Measurements from ENCODE around the gene CELSR2.
"Not testable (repeated sequence)": the region's sequence is repeated elsewhere in the genome, so short reads cannot be mapped to it uniquely, and the experiment has no call there.

Gene CELSR2

GRCh38 chr1:109280862-109281261 is 31.5 kb downstream of the CELSR2 start:
- Mint-ChIP-seq H3K27me3 (peaks cover 5% of the 10 kb centered on the region in 2 donors), H3K4me3 (no peak overlapping the region), H3K36me3 (no peaks in the 10 kb centered on the region), H3K4me1 (peaks cover 4 to 30% of the 10 kb centered on the region in 2 donors), H3K9me3 (no peaks in the 10 kb centered on the region), H3K27ac (no peak overlapping the region)
- ATAC-seq (replicated peaks) = no peak
- DNase-seq = no peak

- Mint-ChIP-seq H3K27ac (no peak overlapping the region), H3K4me1 (peaks cover 4 to 30% of the 10 kb centered on the region in 2 donors)
These were observed 32.5 kb downstream of the CELSR2 start for GRCh38 chr1:109281680-109282496.

GRCh38 chr1:109282497-109282951 is 33.2 kb downstream of the CELSR2 start:
- peak overlapping the region; percentile 84 to 98 for H3K4me3 Mint-ChIP-seq
- ATAC-seq (replicated peaks) (no peak), DNase-seq (no peak)
- peaks cover 4 to 5% of the 10 kb centered on the region in 2 donors for H3K27me3 Mint-ChIP-seq
- H3K9me3 Mint-ChIP-seq = no peaks in the 10 kb centered on the region
- H3K4me1 Mint-ChIP-seq = peaks cover 3 to 25% of the 10 kb centered on the region in 2 donors
- no peak overlapping the region for H3K27ac Mint-ChIP-seq
- no peaks in the 10 kb centered on the region for H3K36me3 Mint-ChIP-seq

More at GRCh38 chr1:109281680-109282496, 32.5 kb downstream of the CELSR2 start:
- ATAC-seq (replicated peaks) (no peak), DNase-seq (no peak)
- Mint-ChIP-seq H3K4me3 (peak overlapping the region; percentile 84 to 98), H3K9me3 (no peaks in the 10 kb centered on the region), H3K27me3 (peaks cover 4 to 5% of the 10 kb centered on the region in 2 donors), H3K36me3 (no peaks in the 10 kb centered on the region)

- peak; percentile 95 to 97 for ATAC-seq (replicated peaks)
- Mint-ChIP-seq H3K9me3 (no peaks in the 10 kb centered on the region), H3K36me3 (no peaks in the 10 kb centered on the region), H3K4me1 (peaks cover 3 to 25% of the 10 kb centered on the region in 2 donors), H3K27me3 (peaks cover 4 to 5% of the 10 kb centered on the region in 2 donors), H3K4me3 (peak within 1 kb of the TSS; percentile 84 to 98), H3K27ac (peak within 1 kb of the TSS; percentile 93)
- peak; percentile 81 for DNase-seq
These were observed 33.8 kb downstream of the CELSR2 start, which contains the start of gene PSRC1 for GRCh38 chr1:109282952-109283747. TSS of gene PSRC1 (minus strand) at chr1:109283145.

- Mint-ChIP-seq H3K27ac (no peak overlapping the region), H3K4me1 (peaks cover 3 to 25% of the 10 kb centered on the region in 2 donors), H3K27me3 (peaks cover 4 to 5% of the 10 kb centered on the region in 2 donors), H3K4me3 (peak overlapping the region; percentile 84 to 98), H3K9me3 (no peaks in the 10 kb centered on the region), H3K36me3 (no peaks in the 10 kb centered on the region)
- DNase-seq (no peak), ATAC-seq (replicated peaks) (no peak)
These were observed 34.6 kb downstream of the CELSR2 start for GRCh38 chr1:109283748-109284600.

GRCh38 chr1:109286762-109287161 is 37.4 kb downstream of the CELSR2 start:
- H3K27me3 Mint-ChIP-seq; DNase-seq; H3K4me3 Mint-ChIP-seq; H3K27ac Mint-ChIP-seq; H3K36me3 Mint-ChIP-seq; H3K9me3 Mint-ChIP-seq; ATAC-seq (replicated peaks): not testable (repeated sequence)
- H3K4me1 Mint-ChIP-seq = peaks cover 6 to 26% of the 10 kb centered on the region in 2 donors

- no peak overlapping the region for H3K4me3 Mint-ChIP-seq
- H3K27ac Mint-ChIP-seq = no peak overlapping the region
- no peaks in the 10 kb centered on the region for H3K9me3 Mint-ChIP-seq
- ATAC-seq (replicated peaks) (no peak), DNase-seq (no peak)
- peaks cover 13 to 21% of the 10 kb centered on the region in 2 donors for H3K4me1 Mint-ChIP-seq
- H3K27me3 Mint-ChIP-seq = no peaks in the 10 kb centered on the region
- H3K36me3 Mint-ChIP-seq = no peaks in the 10 kb centered on the region
These were observed 40.8 kb downstream of the CELSR2 start for GRCh38 chr1:109290137-109290536.

GRCh38 chr1:109290998-109291397 is 41.7 kb downstream of the CELSR2 start:
- ATAC-seq (replicated peaks) (peak; percentile 68 to 69), DNase-seq (no peak)
- no peaks in the 10 kb centered on the region for H3K9me3 Mint-ChIP-seq
- H3K27ac Mint-ChIP-seq = no peak overlapping the region
- H3K4me3 Mint-ChIP-seq = no peak overlapping the region
- no peaks in the 10 kb centered on the region for H3K27me3 Mint-ChIP-seq
- no peaks in the 10 kb centered on the region for H3K36me3 Mint-ChIP-seq
- H3K4me1 Mint-ChIP-seq = peaks cover 18 to 29% of the 10 kb centered on the region in 2 donors

GRCh38 chr1:109292364-109292763 is 43.0 kb downstream of the CELSR2 start:
- no peaks in the 10 kb centered on the region for H3K27me3 Mint-ChIP-seq
- ATAC-seq (replicated peaks) (no peak), DNase-seq (no peak)
- no peaks in the 10 kb centered on the region for H3K9me3 Mint-ChIP-seq
- peaks cover 20 to 29% of the 10 kb centered on the region in 2 donors for H3K4me1 Mint-ChIP-seq
- no peak overlapping the region for H3K4me3 Mint-ChIP-seq
- H3K36me3 Mint-ChIP-seq = no peaks in the 10 kb centered on the region
- H3K27ac Mint-ChIP-seq = no peak overlapping the region

GRCh38 chr1:109293026-109293425 is 43.7 kb downstream of the CELSR2 start:
- H3K4me3 Mint-ChIP-seq = no peak overlapping the region
- H3K9me3 Mint-ChIP-seq = no peaks in the 10 kb centered on the region
- H3K4me1 Mint-ChIP-seq = peaks cover 20 to 29% of the 10 kb centered on the region in 2 donors
- no peak for DNase-seq
- H3K27me3 Mint-ChIP-seq = peaks cover 0 to 2% of the 10 kb centered on the region in 2 donors
- no peaks in the 10 kb centered on the region for H3K36me3 Mint-ChIP-seq
- H3K27ac Mint-ChIP-seq = no peak overlapping the region
- no peak for ATAC-seq (replicated peaks)

- Mint-ChIP-seq H3K36me3 (peaks cover 0 to 2% of the 10 kb centered on the region in 2 donors), H3K27ac (no peak overlapping the region), H3K4me3 (no peak overlapping the region), H3K9me3 (no peaks in the 10 kb centered on the region), H3K27me3 (peaks cover 10 to 16% of the 10 kb centered on the region in 2 donors), H3K4me1 (peaks cover 22 to 34% of the 10 kb centered on the region in 2 donors)
- peak; percentile 63 to 75 for ATAC-seq (replicated peaks)
- DNase-seq = no peak
These were observed 45.1 kb downstream of the CELSR2 start for GRCh38 chr1:109294481-109294880.

- DNase-seq (no peak), ATAC-seq (replicated peaks) (no peak)
- peaks cover 26 to 39% of the 10 kb centered on the region in 2 donors for H3K4me1 Mint-ChIP-seq
- no peaks in the 10 kb centered on the region for H3K9me3 Mint-ChIP-seq
- peaks cover 20 to 21% of the 10 kb centered on the region in 2 donors for H3K27me3 Mint-ChIP-seq
- peaks cover 0 to 2% of the 10 kb centered on the region in 2 donors for H3K36me3 Mint-ChIP-seq
- no peak overlapping the region for H3K4me3 Mint-ChIP-seq
- no peak overlapping the region for H3K27ac Mint-ChIP-seq
These were observed 46.5 kb downstream of the CELSR2 start for GRCh38 chr1:109295712-109296415.

GRCh38 chr1:109296782-109297181 is 47.4 kb downstream of the CELSR2 start:
- peaks cover 23 to 36% of the 10 kb centered on the region in 2 donors for H3K4me1 Mint-ChIP-seq
- peak overlapping the region; percentile 37 for H3K27ac Mint-ChIP-seq
- no peak for ATAC-seq (replicated peaks)
- DNase-seq = no peak
- H3K36me3 Mint-ChIP-seq = peaks cover 0 to 2% of the 10 kb centered on the region in 2 donors
- H3K27me3 Mint-ChIP-seq = peaks cover 20 to 21% of the 10 kb centered on the region in 2 donors
- no peak overlapping the region for H3K4me3 Mint-ChIP-seq
- no peaks in the 10 kb centered on the region for H3K9me3 Mint-ChIP-seq

Measured in stimulated activated naive B cell treated with anti-CD40 and anti-IgM and Interleukin-4, amounts not matched to agents 10 μg/mL and 1 μg/mL and 100 μg/mL, for 72 hours (primary cell).